Activated T-cell treated with anti-CD3 and anti-CD28 coated beads, Interleukin-2, amount 50 U/mL, for 1 hour (primary cell): ENCODE data around the gene RECQL5.

ENCODE experiments used
- DNase-seq: peaks from one replicate; pipeline ENCODE4 v3.0.0-alpha.2; 2020

Gene RECQL5

GRCh38 chr17:75685499-75685898, 18.5 kb upstream of the RECQL5 start:
- no peak for DNase-seq

DNA sequence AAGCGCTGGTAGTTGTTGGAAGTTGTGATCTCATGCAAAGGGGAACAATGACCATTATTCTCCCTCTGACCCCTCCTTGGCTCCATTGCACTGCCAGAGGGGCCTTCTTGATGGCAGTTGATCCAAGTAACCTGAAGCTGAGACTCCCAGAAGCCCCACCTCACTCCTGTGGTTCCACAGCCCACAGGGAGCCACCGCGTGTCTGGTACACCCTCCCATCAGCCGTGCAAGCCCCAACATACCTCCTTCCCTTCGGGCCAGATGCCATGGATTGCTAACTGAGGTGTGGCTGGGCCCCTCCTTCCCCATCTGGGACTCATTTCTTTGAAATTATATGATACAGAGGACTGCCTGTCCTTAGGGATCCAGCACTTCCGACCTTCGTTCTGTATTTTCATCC, 18.0 kb upstream of the RECQL5 start:
- no peak for DNase-seq

GRCh38 chr17:75684249-75684648, 17.3 kb upstream of the RECQL5 start:
- DNase-seq: no peak

- DNase-seq: no peak
Observed at GRCh38 chr17:75683583-75683982, 16.6 kb upstream of the RECQL5 start.

GRCh38 chr17:75681289-75681688, 14.3 kb upstream of the RECQL5 start:
- no peak for DNase-seq

DNA sequence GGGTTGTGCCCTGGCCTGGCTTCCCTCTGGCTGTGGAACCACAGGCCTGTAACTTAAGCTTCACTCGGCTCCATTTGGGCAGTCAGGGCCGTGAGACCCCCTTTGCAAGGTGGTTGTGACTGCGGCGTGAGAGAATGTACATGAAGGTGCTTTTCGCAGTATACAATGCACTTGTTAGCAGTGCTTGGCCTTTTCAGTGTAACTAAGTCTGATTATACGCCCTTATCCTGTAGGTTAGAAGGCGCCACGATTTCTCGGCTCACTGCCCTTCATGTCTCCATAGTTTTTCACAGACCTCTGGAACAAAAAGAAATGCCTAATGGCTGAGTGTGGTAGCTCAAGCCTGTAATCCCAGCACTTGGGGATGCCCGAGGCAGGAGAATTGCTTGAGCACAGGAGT, 13.5 kb upstream of the RECQL5 start:
- no peak for DNase-seq

DNA sequence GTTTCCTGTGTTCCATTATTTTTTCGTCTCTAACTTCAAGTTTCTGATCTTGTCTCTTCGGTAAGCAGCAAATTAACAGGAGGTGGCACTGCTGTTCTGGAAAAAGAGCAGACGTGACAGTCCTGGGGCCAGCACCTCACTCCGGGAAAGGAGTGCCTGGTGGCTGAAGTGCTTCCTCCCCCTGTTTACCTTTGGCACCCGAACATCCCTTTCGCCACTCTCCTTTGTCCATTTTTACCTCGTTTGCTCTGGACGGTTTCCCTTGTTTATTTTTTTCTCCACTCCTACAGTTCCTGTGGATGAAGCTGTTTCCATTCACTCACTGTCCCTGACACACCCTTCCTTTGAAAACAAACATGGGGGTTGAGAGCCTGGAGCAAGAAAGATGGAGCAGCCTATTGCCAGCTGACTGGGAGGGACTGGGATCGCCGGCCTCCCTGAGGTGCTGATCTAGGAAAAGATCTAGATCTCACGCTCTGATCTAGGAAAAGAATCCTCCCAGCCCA, 12.8 kb upstream of the RECQL5 start:
- no peak for DNase-seq

DNA sequence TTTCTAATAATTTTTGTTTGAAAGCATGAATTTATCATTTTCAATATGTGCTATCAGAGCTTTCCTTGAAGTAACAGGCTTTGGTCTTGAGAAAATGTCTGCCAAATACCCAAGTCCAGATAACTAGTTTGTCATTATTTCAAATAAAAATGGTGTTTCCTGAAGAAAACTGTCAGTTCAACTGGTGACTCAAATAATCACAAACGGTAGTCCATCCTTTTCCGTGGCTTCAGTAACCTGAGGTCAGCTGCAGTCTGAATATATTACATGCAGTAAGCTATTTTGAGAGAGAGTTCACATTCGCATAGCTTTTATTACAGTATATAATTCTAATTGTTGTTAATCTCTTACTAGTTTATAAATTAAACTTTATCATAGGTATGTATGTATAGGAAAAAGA, 9.5 kb upstream of the RECQL5 start:
- DNase-seq: no peak

- DNase-seq: no peak
Observed at GRCh38 chr17:75673487-75673886, 6.5 kb upstream of the RECQL5 start.

DNA sequence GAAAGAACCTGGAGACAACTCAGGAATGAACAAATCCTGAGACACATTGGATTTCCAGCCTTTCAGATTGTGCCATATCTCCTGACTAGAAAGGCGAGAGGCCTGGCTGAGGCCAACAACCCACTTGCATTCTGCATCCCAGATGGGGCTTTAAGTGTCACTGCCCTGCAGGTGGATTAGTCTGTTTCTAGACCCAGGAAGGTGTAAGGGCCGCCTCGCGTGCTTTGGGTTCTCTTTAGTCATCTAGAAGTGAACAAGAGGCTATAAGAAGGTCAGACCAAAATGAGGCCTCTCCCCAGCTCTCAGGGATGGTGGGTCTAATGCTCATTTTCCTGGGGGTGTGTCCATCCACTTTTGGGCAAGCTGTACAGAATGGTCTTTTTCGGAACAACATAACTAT, 5.1 kb upstream of the RECQL5 start:
- DNase-seq: no peak

- no peak for DNase-seq
Observed at GRCh38 chr17:75670868-75671267, 3.9 kb upstream of the RECQL5 start.

GRCh38 chr17:75668489-75668888, 1.5 kb upstream of the RECQL5 start:
- no peak for DNase-seq

DNA sequence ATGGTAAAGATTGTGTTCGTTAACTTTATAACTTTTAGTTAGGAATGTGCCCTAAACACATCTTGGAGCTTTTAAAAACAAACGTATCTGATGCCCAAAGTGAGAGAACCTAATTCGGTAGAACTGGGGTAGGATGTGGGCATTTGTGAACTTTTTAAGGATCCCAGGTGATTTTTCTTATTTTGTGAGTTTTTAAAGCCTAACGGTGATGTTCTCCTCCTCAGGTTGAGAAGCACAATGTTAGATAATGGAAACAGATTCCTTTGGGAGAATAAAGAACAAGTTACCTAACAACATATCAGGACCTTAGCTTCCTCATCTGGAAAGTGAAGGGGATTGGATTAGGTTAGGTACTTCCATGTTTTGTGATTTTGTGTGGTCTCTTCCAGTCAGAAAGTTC, 871 bp upstream of the RECQL5 start:
- no peak for DNase-seq

- DNase-seq: no peak
Observed at GRCh38 chr17:75665981-75666380, 973 bp downstream of the RECQL5 start.

DNA sequence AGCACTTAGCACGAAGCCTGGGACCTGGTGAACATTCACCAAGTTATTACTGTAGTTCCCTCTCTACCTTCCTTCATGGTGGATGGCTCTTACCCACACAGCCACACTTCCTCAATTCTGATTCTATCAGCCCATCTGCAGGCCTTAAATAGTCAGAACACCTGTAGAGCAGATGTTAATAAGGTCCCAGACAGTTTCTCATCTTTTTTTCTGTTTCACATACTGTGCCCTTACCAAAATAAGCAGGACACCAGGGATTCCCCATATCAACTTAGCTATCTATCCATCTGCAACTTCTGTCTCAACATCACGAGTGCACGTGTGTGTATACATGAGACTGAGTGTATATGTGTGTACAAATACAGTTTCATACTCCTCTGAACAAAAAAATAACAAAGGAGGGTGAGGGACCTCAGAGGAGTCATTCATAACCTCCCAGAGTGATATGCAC, 2.8 kb downstream of the RECQL5 start:
- DNase-seq: no peak

DNA sequence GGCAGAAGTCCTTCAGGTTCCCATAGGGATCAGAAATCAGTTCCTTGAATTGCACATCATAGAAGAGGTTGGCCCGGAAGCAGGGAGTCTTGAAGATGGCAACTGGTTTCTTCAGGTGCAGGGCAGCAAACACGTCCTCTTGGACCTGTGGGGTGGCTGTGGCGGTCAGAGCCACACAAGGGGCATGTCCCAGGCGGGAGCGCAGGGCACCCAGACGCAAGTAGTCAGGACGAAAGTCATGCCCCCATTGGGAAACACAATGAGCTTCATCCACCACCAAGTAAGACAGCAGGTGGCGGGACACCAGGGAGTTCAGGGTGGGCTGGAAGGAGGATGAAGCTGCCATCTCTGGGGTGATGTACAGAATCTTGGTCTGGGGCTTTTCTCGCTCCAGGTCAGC, 4.4 kb downstream of the RECQL5 start:
- no peak for DNase-seq

- DNase-seq: no peak
Observed at GRCh38 chr17:75661531-75661930, 5.4 kb downstream of the RECQL5 start.

DNA sequence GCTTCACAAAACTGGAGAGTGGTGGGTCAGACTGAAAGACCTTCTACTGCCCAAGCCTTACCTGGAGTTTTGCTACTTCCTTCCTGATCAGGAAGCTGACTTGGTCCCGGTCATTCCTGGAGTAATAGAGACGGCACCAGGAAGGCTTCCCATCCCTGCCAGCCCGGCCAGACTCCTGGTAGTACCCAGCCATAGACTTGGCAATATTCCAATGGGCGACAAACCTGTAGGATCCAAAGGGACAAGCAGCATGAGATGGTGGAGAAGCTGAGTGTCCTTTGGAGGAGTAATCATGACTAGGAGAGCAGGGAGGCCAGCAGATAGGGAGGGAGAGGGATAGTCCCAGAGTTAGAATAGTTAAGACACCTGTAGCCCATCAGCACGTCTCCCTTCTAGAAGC, 8.7 kb downstream of the RECQL5 start:
- no peak for DNase-seq

DNA sequence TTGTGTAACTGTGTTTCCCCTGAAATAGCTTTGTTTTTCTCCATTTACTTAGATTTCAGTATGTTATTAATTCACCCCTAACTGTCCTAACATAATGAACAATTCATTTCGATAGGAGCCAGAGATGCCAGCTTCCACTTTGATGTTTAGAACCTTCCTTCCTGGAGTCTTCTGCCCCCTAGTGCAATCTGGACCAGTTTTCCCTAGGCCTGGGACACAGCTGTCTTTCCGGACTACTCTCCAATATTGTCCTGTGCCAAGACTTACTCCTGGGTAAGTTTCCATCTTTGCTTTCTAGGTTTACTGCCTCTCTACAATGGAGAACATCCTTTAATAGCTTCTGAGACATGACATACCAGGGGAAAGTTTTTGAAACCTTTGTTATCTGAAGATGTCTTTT, 12.8 kb downstream of the RECQL5 start:
- no peak for DNase-seq

GRCh38 chr17:75652934-75653549, 13.9 kb downstream of the RECQL5 start:
- peak; percentile 29 for DNase-seq

GRCh38 chr17:75652341-75652740, 14.6 kb downstream of the RECQL5 start:
- DNase-seq: no peak

GRCh38 chr17:75650874-75651273, 16.1 kb downstream of the RECQL5 start:
- DNase-seq: no peak

GRCh38 chr17:75649687-75650086, 17.3 kb downstream of the RECQL5 start:
- no peak for DNase-seq

GRCh38 chr17:75647921-75648320, 19.0 kb downstream of the RECQL5 start:
- DNase-seq: no peak

DNA sequence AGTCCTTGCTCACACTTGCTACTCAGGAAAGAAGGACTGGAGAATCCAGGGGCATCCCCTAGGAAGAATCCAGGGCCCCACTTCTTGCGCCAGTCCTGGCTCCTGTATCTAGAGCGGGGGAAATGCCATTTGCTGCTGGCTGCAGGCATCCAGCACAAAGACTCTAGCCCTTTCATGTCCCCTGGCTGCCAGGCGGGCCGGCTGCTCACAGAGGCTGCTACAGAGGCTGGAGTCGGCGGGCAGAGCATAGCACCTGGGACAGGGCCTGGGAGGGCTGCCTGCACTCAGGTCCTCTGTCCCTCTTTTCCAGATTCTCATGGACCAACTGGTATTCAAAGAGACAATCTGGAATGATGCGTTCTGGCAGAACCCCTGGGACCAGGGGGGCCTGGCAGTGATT, 19.9 kb downstream of the RECQL5 start:
- DNase-seq: no peak

GRCh38 chr17:75646638-75646992, 20.3 kb downstream of the RECQL5 start:
- no peak for DNase-seq
